Measurements from ENCODE around the gene RALBP1. TPM values are rescaled to one million over a fixed set of nuclear protein-coding genes. Genes with fewer than 3 reads are reported as not detected.
"Not testable (repeated sequence)": the region's sequence is repeated elsewhere in the genome, so short reads cannot be mapped to it uniquely, and the experiment has no call there.

RALBP1 gene
- 44.1 and 52.3 TPM in 2 replicates for total RNA-seq (2014; rRNA removed; shearing (Covaris generic))
- 52.0 and 65.0 TPM in 2 replicates for polyA plus RNA-seq (2015; cell fraction: cytosol; rRNA removed)
- 31.1 and 34.2 TPM in 2 replicates for polyA plus RNA-seq (2015; cell fraction: nucleus; rRNA removed)

- peak; percentile 100 for DNase-seq (ENCODE audit: low read depth)
These were observed at the start of gene RALBP1 for GRCh38 chr18:9474983-9475642. Gene RALBP1, plus strand, starts transcription at chr18:9475513. Its CDS starts 37,533 bp downstream, at chr18:9513046.

- no peak for DNase-seq (ENCODE audit: low read depth)
These were observed 48.6 kb upstream of the RALBP1 start for GRCh38 chr18:9426753-9427152.

GRCh38 chr18:9428301-9428706, 47.0 kb upstream of the RALBP1 start:
- no peak for DNase-seq (ENCODE audit: low read depth)

GRCh38 chr18:9428862-9429661, 46.3 kb upstream of the RALBP1 start:
- no peak for DNase-seq (ENCODE audit: low read depth)

- DNase-seq (ENCODE audit: low read depth), result no peak
These were observed 45.7 kb upstream of the RALBP1 start for GRCh38 chr18:9429662-9429993.

GRCh38 chr18:9430315-9430714, 45.0 kb upstream of the RALBP1 start:
- DNase-seq (ENCODE audit: low read depth), result not testable (repeated sequence)

GRCh38 chr18:9431296-9431695, 44.0 kb upstream of the RALBP1 start:
- no peak for DNase-seq (ENCODE audit: low read depth)

GRCh38 chr18:9433122-9433521, 42.2 kb upstream of the RALBP1 start:
- not testable (repeated sequence) for DNase-seq (ENCODE audit: low read depth)

GRCh38 chr18:9433671-9434121, 41.6 kb upstream of the RALBP1 start:
- no peak for DNase-seq (ENCODE audit: low read depth)

- no peak for DNase-seq (ENCODE audit: low read depth)
These were observed 41.1 kb upstream of the RALBP1 start for GRCh38 chr18:9434122-9434701.

- DNase-seq (ENCODE audit: low read depth), result no peak
These were observed 40.3 kb upstream of the RALBP1 start for GRCh38 chr18:9435041-9435440.

- no peak for DNase-seq (ENCODE audit: low read depth)
These were observed 38.9 kb upstream of the RALBP1 start for GRCh38 chr18:9436206-9436929.

GRCh38 chr18:9437021-9437437, 38.3 kb upstream of the RALBP1 start:
- DNase-seq (ENCODE audit: low read depth), result no peak

- no peak for DNase-seq (ENCODE audit: low read depth)
These were observed 37.6 kb upstream of the RALBP1 start for GRCh38 chr18:9437672-9438071.

- DNase-seq (ENCODE audit: low read depth), result no peak
These were observed 34.3 kb upstream of the RALBP1 start for GRCh38 chr18:9441061-9441460.

- DNase-seq (ENCODE audit: low read depth), result no peak
These were observed 30.8 kb upstream of the RALBP1 start for GRCh38 chr18:9444549-9444948.

GRCh38 chr18:9446839-9447238, 28.5 kb upstream of the RALBP1 start:
- peak; percentile 26 for DNase-seq (ENCODE audit: low read depth)

- no peak for DNase-seq (ENCODE audit: low read depth)
These were observed 28.0 kb upstream of the RALBP1 start for GRCh38 chr18:9447334-9447733.

- DNase-seq (ENCODE audit: low read depth), result no peak
These were observed 25.5 kb upstream of the RALBP1 start for GRCh38 chr18:9449600-9450414.

- DNase-seq (ENCODE audit: low read depth), result not testable (repeated sequence)
These were observed 24.4 kb upstream of the RALBP1 start for GRCh38 chr18:9450920-9451319.

GRCh38 chr18:9453283-9453682, 22.0 kb upstream of the RALBP1 start:
- DNase-seq (ENCODE audit: low read depth), result no peak
